HG03469 (cell line): Measurements from ENCODE around the gene SPRED1.

Source experiments
- ATAC-seq: cut with Tn5 transposase; IDR thresholded peaks from one replicate; pipeline ENCODE4 v1.9.1; 2021; ENCODE audit warnings: mild to moderate bottlenecking, moderate library complexity, moderate number of reproducible peaks; ENCODE audit not compliant: unreplicated experiment

SPRED1 gene

DNA sequence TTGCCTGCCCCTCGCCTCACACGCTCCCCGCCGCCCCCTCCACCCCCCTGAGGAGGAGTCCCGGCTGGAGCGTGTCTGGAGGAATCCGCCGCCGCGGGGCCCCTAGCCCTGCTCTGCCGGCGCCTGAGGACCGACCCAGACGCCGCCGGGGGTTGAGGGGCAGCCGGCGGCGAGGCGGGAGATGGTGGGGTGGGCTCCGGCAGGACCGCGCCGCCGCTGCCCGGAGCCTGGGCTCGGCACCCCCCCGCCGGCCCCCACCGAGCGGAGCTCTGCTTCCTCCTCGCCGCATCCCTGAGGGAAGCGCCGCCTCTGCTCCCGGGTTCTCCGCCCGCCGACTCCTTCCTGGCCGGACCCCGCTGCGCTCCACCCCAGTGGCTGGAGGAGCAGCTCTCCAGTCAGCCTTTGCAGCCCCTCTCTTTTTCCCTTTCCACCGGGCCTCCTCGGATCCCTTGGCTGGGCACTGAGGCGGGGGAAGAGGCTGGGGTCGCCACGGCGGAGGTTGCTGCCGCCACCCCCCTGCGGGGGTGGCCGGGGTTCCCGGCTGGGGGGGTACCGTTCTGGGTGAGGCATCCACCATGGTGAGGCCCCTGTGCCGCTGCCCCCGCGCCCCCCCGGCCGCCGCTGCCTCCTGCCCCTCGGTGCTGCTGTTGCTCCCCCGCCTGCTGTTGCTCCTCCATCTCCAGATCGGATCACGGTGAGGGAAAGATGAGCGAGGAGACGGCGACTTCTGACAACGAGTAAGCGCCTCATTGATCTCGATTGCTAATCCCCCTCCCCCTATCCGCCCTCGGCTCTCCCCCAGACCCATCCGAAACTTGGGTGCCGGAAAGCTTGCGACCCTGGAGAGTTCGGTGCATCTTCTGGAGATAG is at the start of gene SPRED1:
Gene SPRED1 (plus strand): TSS at position 356 of the 870 bp plus-strand sequence. CDS start 350 bp downstream, at position 706.
- peak; percentile 10 for ATAC-seq

GRCh38 chr15:38205526-38206272 is 46.9 kb upstream of the SPRED1 start:
- no peak for ATAC-seq

DNA sequence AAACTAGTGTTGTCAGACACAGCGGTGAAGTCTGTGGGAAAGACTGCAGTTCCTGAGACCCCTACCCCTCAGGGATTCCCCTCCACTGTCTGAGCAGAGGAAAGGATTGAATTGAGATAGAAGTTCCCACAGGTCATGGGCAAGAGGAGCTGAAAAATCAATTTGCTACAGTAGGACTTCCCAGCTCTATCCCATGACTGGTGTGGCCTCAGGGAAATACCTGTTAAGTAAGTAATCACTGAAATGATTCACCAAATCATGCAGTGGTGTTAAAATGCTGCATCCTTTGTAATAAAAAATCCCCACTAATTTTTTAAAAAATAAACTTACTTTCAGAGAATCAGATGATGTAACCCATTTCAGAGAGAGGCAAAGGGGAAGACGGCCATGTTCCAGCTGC is 45.0 kb upstream of the SPRED1 start:
- ATAC-seq: no peak

GRCh38 chr15:38208206-38208605 is 44.4 kb upstream of the SPRED1 start:
- no peak for ATAC-seq

DNA sequence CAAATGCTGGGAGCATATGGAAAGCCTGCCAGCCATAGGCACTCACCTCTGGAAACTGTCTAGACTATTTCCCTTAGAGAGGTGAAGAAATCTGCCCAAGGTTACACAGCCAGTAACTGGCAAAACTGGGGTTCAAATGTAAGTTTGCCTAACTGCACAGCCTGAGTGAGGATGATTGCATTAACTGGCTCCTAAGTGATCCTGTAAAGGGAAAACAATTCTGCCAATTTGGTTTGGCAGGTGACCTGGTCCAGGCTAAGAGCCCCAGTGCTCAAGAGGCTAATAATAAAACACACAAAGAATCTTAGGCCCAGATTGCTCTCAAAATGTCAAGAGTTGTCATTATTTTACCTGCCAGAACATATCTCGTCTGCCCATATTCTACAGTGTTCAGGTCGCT is 43.9 kb upstream of the SPRED1 start:
- no peak for ATAC-seq

DNA sequence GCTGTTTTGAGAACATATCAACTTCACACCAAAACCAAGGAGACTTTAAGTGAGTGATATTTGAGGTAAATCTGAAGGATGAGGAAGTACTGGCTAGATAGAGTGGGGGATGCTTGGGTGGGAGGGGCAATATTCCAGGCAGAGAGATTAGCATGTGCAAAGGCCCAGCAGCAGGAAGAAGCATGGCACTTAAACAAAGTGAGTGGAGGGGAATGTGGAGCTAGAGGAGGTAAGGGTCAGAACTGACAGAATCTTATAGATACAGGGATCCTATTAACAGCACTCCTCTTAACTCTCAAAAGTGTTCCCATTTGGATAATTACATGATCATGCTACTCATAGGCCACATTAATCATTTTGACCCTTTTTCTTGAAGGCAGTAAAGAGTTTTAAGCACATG is 41.4 kb upstream of the SPRED1 start:
- no peak for ATAC-seq

- no peak for ATAC-seq
These were observed 40.8 kb upstream of the SPRED1 start for GRCh38 chr15:38211811-38212210.

DNA sequence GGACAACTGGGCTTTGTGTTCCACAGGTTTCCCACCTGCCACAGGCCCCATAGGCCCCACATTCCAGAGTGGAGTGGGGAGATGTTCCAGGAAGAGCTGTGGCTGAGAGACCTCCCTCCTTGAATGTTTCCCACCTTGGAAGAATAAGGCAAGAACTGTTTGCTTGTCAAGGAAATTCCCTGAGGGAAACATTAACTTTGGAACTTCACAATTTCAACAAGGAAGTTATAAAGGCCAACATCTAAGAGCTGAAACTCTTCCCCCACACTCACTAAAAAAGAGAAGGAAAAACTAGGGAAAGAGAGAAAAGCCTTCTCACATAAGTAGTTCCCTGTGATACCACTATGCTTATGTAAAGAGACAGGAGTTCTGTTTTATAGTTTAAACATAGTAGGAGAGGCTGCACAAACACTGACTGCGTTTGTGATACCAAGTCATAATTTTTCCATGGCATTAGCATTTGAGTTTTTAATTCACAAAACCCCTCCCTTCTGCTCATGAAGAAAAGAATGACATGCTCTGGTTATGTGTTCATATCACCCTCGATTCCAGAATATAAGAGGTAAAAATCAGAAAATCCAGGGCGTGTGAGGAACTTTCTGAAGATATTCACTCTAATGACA is 39.8 kb upstream of the SPRED1 start:
- no peak for ATAC-seq

GRCh38 chr15:38213356-38213755 is 39.3 kb upstream of the SPRED1 start:
- no peak for ATAC-seq

- no peak for ATAC-seq
These were observed 36.9 kb upstream of the SPRED1 start for GRCh38 chr15:38215707-38216106.

DNA sequence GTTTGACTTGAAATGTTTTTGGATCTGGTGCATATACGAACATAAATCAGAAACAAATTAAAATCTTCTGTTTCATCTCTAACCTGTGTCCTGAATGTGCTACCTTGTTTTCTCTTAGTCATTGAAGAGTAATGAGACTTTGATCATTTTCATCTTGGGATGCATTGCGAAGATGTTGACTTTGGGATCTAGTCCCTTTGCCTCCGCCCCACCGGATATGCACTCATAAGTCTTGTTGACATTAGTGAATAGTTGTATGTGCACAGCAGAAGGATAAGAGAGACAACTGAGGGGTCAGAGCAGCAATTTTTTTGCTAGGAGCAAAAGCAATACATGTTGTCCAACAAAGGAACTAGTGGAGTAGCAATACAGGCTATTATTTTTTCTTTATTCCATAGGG is 35.9 kb upstream of the SPRED1 start:
- ATAC-seq: no peak

DNA sequence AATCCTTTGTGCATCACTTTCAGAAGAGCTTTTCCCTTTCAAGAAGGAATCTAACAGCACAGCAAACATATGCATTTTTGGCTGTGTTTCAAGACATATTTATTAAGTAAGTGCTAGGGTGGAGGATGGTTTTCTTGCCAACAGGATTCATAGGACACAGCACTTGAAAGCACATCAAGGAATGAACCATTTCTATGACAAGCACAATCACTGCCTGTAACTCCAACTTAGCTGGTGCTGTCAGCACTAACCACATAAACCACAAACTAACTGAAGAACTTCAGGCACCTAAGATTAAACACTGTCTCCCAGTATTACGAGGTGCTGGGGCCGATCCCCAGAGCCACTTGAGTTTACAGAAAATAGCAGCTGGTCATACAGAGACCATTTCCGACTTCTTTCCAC is 35.4 kb upstream of the SPRED1 start:
- no peak for ATAC-seq

DNA sequence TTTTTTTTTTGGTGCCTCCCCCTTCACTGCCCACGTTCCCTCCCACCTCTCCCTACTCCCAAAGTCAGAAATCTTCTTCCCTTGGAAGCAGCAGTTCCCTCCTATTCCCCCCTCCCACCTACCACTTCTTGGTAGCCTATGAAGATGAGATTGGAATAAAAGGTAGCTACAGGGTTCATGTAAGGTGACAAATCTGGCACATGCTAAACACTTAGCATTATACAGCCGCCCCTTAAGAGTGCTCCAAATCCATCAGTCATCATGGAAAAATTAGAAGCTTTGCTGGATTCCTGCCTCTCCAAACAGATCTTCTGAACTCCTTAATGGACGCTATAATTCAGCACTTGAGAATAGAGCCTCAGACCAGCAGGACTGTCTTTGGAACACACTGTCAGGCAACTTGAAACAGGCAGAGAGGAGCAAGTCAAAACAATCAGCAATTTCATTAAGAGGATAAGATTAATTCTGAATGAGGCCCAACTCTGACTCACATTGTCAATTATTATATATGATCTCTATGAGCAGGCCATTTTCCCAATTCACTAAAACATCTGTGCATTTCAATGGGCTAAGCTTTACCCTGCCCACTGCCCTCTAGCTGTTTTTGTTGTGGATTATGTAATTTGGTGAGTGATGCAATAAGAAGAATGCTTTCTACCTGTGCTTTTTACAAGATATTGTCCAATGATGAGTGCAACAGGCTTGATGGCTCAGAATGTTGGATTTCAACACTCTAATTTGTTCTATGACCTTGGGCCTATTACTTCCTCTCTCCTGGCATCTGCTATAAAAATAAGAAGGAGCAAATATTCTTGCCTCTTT is 34.6 kb upstream of the SPRED1 start:
- ATAC-seq: no peak

DNA sequence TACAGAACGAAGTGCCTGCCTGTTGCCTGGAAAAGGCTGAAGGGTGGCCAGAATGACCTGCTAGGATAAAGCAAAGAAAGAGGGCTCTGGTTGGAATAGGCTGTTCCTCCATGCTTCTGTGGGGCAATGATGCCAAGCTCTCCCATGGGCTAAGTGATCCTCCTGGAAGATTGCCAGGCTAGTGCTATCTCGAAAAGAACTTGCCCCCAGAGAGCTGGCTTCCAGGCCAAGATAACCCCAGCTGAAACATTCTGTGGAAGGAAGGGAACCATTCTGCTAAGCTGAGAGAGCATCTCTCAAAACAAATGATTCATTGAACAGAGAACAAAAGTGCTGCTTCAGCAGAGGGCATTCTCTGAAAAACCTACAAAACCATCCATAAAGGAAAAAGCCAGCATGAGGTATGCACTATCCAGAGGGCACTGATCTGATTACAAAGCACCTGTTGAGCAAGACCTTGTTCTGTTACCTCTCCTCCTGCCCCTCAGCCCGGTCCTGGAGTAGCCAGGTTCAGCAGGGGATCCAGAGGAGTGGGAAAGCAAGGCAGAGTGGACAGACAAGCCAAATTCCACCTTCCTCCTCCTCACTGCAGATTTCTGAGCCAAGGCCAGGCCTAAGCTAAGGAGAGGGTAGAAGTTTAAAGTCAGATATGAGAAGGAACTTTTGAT is 31.9 kb upstream of the SPRED1 start:
- ATAC-seq: no peak

DNA sequence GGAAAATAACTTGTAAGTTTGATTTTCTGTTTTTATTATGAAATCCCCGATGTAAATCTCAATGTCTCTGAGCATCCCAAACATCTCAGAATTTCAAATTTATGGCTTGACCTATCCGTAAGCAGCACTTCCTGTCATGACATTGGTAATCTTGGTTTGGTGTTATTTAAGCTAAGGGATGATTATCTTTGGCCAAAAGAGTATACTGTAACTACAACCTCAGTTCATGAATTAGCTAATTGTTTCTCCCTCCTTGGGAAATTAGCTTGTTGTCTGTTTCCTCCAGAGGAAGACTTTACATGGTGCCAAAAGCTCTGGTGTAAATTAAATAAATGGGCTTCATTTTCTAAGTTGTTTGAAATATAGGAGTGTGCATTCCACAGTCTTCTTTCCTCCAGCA is 28.1 kb upstream of the SPRED1 start:
- no peak for ATAC-seq

DNA sequence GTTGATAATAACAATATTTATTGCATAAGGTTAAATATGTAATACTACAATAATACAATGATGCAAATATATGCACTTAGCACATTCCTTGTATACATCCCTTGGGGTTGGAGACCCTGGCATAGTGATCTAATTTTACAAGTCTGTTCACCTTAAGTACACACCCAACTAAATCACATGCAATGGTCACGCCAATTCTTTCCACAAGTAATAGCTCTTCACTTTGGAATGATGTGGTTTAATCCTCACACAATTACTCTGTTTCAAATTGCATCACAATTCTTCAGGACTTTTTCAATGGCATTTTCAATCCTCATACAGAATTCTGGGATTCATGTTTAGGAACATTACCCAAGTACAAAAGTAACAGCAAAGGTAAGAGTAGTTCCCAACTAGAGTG is 27.3 kb upstream of the SPRED1 start:
- no peak for ATAC-seq

- ATAC-seq: no peak
These were observed 25.9 kb upstream of the SPRED1 start for GRCh38 chr15:38226608-38227266.

GRCh38 chr15:38227941-38228340 is 24.7 kb upstream of the SPRED1 start:
- no peak for ATAC-seq

DNA sequence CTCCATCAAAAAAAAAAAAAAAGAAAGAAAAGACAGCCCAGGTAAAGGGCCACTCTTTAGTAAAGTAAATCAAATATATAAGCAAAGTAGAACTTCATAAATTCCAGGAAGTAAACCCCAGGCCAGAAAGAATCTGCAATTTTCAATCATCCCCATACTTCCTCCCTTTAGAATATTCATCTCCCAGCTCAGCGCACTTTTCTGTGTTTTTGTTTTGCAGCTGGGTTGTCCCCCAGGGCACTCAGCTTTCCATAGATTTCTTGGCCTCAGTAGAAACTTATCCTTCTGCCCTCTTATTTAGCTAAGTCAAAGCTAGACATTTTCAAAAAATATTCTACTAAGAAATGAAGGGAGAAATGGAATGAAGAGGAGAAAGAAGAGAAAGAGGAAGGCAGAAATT is 24.0 kb upstream of the SPRED1 start:
- no peak for ATAC-seq
